GM21737 (cell line): ENCODE results near the gene XPR1.
A peak's percentile ranks its signal among the peaks of the same experiment; 100 is the strongest.
"Not testable (repeated sequence)": the region's sequence is repeated elsewhere in the genome, so short reads cannot be mapped to it uniquely, and the experiment has no call there.

ENCODE experiments used
- ATAC-seq: cut with Tn5 transposase; IDR thresholded peaks from one replicate; pipeline ENCODE4 v1.9.1; 2021; ENCODE audit warnings: mild to moderate bottlenecking, moderate library complexity; ENCODE audit not compliant: unreplicated experiment

Gene XPR1

DNA sequence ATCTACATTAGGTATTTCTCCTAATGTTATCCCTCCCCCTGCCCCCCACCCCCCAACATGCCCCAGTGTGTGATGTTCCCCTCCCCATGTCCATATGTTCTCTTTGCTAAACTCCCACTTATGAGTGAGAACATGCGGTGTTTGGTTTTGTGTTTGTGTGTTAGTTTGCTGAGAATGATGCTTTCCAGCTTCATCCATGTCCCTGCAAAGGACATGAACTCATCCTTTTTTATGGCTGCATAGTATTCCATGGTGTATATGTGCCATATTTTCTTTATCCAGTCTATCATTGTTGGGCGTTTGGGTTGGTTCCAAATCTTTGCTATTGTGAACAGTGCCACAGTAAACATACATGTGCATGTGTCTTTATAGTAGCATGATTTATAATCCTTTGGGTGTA is 199.7 kb downstream of the XPR1 start:
- ATAC-seq = not testable (repeated sequence)

DNA sequence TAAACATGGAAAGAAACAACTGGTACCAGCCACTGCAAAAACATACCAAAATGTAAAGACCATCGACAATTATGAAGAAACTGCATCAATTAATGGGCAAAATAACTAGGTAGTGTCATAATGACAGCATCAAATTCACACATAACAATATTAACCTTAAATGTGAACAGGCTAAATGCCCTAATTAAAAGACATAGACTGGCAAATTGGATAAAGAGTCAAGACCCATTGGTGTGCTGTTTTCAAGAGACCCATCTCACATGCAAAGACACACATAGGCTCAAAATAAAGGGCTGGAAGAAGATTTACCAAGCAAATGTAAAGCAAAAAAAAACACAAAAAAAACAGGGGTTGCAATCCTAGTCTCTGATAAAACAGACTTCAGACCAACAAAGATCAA is 201.4 kb downstream of the XPR1 start:
- not testable (repeated sequence) for ATAC-seq

DNA sequence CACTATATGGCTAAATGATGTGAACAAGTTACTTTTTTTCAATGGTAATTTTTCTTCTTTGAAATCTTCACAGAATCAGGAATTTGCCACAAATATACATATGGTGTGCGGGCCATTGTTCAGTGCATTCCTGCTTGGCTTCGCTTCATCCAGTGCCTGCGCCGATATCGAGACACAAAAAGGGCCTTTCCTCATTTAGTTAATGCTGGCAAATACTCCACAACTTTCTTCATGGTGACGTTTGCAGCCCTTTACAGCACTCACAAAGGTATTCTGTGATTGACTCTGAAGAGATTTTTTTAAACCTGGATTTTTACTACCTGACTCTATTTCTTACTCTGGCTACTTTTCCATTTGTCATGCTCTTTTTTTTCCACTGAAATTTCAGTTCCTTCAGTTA is 204.6 kb downstream of the XPR1 start:
- no peak for ATAC-seq

DNA sequence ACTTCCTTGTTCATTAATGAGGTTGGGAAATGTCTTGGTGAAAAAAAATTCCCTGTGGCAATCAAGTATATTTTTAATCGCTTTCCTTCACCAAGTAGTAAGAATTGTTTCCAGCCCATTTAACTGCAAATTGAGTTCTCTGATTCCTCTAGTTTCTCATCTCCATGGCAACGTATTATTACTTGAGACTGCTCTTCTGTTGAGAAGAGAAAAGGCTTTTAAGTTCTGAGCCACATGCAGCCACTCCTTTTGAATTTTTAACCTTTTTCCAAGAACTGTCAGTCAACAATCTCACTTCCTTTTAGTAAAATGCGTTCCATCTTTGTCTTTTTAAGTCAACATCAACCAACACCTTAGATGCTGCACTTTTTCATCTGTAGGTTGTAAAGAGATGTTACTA is 205.2 kb downstream of the XPR1 start:
- no peak for ATAC-seq

DNA sequence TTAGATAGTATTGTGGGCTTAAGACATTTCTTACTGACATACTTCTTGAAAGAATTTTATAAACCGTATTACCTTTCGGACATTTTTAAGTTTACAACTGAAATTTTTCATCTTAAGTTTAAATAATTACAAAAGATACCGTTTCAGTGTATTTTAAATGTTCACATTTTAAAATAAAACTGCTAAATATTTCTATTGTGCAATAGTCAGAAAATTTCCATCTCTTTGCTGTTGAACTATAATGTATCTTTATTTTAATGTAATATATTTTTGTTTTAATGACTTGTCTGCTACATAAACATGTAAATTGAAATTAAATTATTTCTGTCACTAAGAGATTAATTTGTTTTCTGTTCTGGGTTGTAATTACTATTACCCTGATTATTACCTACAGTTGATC is 206.7 kb downstream of the XPR1 start:
- ATAC-seq = no peak

DNA sequence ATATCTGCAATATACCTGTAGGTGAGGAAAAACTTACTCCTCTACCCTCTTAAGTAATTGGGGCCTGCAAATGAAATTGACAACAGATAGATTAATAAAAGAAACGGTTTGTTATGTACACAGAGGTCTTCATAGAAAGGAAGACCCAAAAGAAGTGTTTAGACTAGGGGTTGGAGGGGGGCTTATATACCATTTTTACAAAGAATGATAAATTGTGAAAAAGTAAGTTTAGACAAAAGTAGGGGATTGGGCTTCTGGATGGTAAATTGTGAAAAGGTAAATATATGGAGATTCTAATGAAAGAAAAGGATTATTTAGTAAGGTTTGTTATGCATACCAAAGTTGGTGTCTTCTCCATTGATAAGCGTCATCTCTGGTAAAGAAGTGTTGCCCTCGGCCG is 207.7 kb downstream of the XPR1 start:
- no peak for ATAC-seq

DNA sequence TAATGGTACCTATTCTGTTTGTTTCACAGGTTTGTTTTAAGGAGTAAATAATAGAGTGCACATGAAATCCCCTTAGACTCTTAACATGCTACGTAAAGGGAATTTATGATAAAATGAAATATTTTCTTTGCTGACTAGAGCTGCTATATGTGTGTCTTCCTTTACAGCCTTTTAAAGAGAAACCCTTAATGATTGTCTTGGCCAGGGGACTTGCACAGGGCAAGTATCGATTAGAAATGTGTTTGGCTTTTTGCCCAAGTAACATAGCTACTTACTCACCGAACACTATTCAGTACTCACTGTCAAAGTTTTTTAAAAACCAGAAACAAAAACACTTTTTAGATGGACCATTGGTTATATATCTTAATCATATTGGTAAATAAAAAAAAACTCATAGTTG is 209.6 kb downstream of the XPR1 start:
- no peak for ATAC-seq

DNA sequence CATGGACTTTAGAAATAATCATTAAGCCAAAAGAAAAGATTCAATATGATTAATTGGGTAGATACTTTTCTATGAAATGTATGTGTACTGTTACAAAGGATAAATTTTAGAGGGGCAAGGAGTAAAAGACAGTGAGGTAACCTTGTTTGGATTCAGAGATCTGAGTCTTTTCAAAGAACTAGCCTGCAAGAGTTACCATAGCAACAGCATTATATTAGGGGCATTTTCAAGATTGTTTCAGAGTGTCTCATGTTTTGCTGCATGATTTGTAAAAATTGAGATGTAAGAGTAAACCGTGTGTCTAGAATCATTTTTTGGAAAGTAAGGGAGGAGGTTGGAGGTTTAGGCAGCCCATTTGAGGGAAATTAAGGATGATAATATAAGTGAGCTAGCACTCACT is 210.2 kb downstream of the XPR1 start:
- no peak for ATAC-seq

DNA sequence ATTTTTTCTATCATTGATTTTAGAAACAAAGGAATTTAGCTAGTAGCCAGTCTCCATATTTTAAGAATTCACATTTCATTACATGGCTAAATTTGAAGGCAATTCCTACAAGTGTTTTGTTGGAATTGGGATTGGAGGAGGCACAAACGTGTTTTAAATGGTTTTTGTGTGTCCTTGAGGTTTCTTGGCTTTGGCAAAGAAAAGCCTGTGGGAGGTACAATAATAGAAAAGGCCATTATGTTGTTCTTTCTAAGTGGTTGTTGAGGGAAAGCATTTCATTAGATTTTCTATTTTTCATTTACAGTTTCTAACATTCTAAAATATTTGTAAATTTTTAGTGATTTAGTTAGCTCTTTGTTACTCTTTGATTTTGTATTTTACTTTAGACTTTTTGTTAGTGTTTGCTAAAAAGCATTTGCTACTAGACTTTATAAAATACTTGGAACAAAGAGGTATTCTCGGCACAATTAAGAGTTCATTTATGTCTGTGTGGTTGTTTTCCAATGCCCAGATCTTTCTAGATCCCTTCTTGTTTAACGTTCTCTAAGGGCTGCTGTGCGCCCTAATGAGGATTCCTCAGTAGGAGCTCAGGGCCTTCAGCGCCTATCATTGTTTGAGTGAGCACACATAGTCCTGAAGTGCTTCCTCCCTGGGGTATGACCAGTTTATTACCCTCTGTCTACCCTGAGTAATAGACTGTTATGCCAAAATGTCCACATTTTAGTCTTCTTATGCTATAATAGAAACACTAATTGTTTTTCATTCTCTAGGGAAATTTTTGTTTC is 210.9 kb downstream of the XPR1 start:
- ATAC-seq = no peak

DNA sequence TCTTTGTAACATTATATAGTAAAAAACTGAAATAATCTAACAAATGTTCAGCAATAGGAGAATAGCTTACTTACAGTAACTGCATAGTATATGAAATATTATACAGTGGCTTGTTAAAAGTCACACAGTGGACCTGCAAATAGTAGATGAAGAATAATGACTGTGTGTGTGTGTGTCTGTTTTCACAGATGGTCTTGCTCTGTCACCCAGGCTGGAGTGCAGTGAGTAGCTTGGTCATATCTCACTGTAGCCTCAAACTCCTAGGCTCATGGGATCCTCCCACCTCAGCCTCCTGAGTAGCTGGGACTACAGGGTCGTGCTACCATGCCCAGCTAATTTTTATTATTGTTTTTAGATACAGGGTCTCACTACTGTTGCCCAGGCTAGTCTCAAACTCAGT is 213.5 kb downstream of the XPR1 start:
- ATAC-seq = no peak

DNA sequence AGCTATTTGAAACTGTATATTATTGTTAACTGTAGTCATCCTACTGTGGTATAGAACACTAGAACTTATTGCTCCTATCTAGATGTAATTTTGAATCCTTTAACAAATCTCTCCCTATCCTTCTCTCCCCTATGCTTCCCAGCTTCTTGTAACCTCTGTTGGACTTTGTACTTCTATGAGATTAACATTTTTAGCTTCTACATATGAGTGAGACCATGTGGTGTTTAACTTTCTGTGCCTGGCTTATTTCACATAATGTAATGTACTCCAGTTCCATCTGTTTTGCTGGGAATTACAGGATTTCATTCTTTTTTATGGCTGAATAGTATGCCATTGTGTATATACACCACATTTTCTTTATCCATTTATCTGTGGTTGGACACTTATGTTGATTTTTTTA is 216.4 kb downstream of the XPR1 start:
- ATAC-seq = no peak

DNA sequence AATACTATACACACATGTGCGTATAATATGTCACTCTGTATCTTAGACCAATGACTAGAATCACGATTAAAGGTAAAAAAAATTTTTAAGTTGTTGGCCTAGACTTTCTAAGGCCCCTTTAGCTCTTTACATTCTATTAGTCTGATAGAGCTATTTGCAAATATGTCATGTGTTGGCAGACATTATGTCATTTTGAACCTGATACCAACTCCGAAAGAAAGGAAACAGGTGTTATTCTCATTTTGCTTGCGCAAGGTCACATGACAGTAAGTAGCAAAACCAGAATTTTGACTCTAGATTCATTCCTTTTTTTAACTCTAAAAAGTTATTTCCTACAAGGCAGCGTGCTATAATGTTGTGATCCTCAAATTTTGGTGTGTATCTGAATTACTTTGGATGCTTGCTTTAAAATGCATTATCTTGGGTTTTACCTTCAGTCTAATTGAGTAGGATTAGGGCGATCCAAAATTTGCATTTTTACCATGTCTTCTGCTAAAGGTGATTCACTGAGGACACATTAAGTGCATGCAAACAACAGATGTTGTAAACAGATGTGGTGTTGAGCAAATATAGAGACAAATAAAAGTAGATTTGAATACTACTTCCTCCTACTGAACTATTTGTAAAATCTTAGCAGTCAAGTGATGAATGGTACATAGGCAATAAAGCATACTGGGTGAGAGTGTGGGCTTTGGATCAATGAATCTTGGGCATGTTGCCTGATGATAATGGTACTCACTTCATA is 217.4 kb downstream of the XPR1 start:
- peak; percentile 72 for ATAC-seq

DNA sequence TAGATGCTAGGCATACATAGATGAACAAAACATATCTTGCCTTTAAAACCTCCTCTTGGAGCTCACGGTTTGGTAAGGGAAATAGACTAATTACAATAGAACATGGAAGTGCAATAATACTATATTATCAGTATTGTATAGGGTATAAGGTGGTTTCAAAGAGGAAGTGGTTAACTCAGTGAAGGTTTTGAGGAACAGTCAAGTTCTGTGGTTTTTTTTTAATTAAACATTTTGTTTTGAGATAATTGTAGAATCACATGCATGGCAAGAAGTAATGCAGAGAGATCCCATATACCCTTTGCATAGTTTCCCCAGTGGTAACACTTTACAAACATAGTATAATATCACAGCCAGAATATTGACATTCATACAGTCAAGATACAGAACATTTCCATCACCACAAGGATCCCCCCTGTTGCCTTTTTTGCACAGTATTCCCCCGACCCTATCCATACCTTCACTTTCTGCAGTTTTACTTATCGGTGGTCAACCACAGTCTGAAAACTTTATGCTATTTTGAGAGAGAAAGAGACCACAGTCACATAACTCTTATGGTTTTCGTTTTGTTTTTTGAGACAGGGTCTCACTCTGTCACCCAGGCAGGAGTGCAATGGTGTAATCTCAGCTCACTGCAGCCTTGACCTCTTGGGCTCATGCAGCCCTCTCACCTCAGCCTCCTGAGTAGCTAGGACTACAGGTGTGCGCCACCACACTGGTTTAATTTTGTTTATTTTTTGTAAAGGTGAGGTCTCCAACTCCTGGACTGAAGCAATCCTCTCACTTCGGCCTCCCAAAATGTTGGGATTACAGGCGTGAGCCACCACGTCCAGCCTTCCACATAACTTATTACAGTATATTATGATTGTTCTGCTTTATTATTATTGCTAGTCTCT is 220.4 kb downstream of the XPR1 start:
- ATAC-seq = peak; percentile 43

DNA sequence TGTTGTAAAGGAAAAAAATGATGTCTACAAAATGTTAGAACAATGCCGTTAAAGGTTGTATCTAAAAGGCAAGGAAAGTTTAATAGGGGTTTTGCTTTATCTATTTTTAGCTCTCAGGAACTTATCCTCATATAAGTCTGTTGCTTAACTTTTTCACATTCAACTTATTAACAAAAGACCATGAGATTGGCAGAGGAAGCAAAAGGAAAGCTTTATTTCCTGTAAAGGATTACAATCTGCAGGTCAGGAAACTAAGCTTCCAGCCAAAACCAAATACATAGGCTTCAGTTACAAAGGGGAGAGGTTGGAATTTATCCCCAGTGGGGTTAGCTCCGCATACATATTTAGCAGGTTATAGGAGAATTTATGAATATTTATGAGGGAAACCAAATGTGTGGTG is 222.2 kb downstream of the XPR1 start:
- ATAC-seq = no peak

DNA sequence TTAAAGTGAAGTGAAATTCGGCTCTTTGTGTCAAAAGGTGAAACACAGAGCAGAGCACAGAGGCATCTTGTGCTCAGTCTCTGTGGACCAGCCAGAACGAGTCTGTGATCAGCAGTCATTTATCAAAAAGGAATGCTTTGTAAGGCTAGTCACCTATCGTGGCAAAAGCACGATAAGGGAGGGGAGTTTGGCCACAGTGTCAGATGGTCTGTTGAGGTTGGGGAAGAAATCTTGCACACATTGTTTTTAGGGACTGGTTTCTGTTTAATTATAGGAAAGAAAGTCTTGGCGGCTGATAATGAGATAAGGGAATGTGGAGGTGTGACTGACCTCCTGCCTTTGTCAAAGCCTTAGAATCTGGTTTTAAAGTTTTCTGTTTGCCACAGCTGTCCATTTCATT is 222.6 kb downstream of the XPR1 start:
- no peak for ATAC-seq

DNA sequence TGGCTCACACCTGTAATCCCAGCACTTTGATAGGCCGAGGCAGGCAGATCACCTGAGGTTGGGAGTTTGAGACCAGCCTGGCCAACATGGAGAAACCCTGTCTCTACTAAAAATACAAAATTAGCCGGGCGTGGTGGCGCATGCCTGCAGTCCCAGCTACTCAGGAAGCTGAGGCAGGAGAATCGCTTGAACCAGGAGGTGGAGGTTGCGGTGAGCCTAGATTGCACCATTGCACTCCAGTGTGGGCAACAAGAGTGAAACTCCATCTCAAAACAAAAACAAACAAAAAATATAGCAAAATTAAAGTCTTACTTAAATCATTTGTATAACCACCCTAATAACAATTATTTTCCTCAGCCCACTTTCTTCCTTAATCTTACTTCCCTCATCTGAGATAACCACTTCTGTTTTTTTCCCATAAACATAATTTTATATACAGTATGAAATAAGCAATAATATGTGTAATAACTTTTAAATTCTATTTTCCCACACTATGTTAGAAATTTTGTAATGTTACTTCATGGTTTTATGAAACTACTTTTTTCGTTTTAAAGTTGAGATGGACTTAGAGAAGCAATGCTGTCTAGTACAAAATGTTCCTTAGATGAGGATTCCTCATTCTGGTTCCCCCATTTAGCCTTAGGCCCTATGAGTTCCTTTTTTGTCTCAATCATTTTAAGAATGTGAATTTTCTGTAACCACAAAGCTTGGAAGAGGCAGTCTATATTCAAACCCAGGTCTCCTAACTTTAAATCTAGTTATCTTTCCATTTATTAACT is 226.3 kb downstream of the XPR1 start:
- not testable (repeated sequence) for ATAC-seq

DNA sequence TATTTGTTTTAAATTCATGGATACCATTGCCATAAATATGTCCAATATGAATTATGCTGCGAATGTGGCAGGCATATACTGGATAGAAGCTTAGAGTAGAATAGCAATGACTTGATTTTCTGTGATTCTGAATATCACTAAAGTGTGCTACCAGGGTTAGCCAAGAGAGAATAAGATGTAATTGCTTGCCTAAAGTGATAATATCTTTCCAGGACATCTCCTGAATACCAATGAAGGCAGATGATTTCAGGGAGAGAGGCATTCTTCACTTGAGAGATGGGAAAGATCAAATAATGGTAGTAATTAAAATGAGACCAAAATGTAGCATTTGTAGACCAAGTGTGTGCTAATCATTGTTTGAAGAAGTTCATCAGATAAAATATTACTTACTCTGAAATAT is 227.5 kb downstream of the XPR1 start:
- ATAC-seq = no peak

DNA sequence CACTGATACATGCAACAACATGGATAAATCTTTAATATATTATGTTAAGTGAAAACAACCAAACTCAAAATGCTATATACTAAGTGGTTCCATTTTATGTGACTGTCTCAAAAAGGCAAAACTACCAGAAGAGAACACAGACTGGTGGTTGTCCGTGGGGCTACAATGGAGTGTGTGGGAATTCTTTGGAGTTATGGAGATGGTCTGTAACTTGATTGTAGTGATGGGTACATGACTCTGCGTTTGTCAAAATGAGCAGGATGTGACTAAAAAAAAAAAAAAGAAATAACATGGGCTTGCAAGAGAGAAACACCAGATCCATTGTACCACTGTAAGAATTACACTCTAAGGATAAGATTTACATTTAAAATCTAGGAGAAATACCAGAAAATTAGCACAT is 228.7 kb downstream of the XPR1 start:
- no peak for ATAC-seq

DNA sequence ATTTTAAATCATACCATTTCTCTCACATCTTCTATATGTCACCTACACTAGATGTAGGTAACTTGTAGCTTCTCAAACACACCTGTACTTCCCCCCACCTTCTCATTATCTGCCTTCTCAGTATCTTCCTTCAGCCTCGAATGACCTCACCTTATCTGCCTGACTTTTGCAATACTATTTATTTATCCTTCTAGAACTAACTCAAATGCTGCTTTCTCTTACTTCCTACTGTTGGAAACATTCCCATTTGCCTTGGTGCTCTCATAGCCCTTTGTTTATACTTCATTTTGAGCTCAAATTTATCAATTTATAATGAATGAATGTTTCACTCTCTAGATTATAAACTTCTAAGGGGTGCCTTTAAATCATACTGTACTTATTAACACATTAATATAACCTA is 230.5 kb downstream of the XPR1 start:
- ATAC-seq = no peak

DNA sequence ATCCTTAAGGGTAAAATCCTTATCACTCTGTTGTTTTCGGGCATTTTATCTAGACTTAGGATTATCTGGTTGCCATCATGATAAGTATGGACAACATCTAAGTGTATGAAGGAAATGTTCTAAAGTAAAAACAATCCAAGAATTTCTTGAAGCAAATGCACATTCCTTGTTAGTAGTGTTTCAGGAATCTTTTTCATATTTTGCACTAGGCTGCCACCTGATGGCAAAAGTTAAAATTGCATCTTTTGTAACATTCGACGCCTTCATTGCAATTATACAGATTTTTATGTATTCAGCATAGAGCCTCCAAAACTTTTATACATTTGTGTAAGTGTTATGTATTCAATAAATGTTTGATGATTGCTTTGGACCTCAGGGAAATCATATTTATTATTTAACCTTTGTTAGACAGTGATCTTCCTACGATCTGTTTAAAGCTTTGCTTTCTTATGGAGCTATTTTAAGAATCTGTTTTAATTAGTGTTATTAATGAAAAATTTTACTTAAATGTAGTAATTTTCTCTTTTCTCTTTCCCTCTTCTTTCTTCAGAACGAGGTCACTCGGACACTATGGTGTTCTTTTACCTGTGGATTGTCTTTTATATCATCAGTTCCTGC is 231.4 kb downstream of the XPR1 start:
- ATAC-seq = no peak
